K562 (cell line): ENCODE data around the gene ICAM1. TPM values are rescaled to one million over a fixed set of nuclear protein-coding genes. Genes with fewer than 3 reads are reported as not detected.
A peak's percentile ranks its signal among the peaks of the same experiment; 100 is the strongest.

Source experiments
- ATAC-seq: fragments of 200-7000 bp; cut with Tn5 transposase; 3 replicates; pipeline ENCODE4 v1.9.1; 2020; ENCODE audit warnings: moderate library complexity
- BruUV-seq: library from RNA; stranded (reverse); fragments of 400-500 nt; replicated peaks from 2 replicates; lab custom pipeline; 2021; lab: Mats Ljungman, UMichigan
- CTCF ChIA-PET: fragments of 300-600 bp; formaldehyde crosslinking; extraction: SDS; loops from one replicate; lab custom pipeline; 2021; ENCODE audit warnings: low intra/inter-chr PET ratio; lab: Yijun Ruan, JAX
- POLR2A ChIA-PET: fragments of 300-600, 350-650 bp; sonication (Branson Sonifier 250); formaldehyde crosslinking; extraction: SDS; loops from one replicate; lab custom pipeline; 2021; ENCODE audit warnings: antibody characterized with exemption, inconsistent platforms; lab: Yijun Ruan, JAX
- DNase-seq, 4 experiments: peaks; one replicate each; pipeline versions ENCODE4 v3.0.0 to v3.0.0-alpha.2; 2011 to 2018; ENCODE audit warnings: low spot score in 3 of 4, mixed read lengths in 3 of 4; ENCODE audit errors: extremely low read depth in 1 of 4
- FAIRE-seq: peaks from 2 replicates; lab custom pipeline; 2011; peaks lifted over from hg19 to GRCh38; lab: Jason Lieb, UNC
- H2AFZ ChIP-seq: 2 replicates; pipeline ENCODE4 v1.6.0; 2011; ENCODE audit warnings: low read depth, low read length, control low read depth, inconsistent platforms
- H3K27ac ChIP-seq: fragments of 200-600 bp; 3 replicates; pipeline ENCODE4 v1.8.0; 2011; ENCODE audit warnings: low read depth, mild to moderate bottlenecking, control low read depth, inconsistent platforms, low read length, moderate library complexity, mixed read lengths; ENCODE audit errors: extremely low read depth
- H3K27me3 ChIP-seq, 2 experiments: fragments of 300-600 bp in 1 of 2; 2 replicates in 1 of 2; 3 replicates in 1 of 2; pipeline versions ENCODE4 v1.6.0 to v1.8.0; 2011; ENCODE audit warnings: inconsistent platforms in 2 of 2, low read length in 2 of 2, mild to moderate bottlenecking in 1 of 2, mixed read lengths in 1 of 2, moderate library complexity in 1 of 2; ENCODE audit not compliant: control insufficient read depth in 2 of 2, insufficient read depth in 2 of 2
- H3K36me3 ChIP-seq: fragments of 300-600 bp; 3 replicates; pipeline ENCODE4 v1.8.0; 2011; ENCODE audit warnings: mild to moderate bottlenecking, low read length, inconsistent platforms; ENCODE audit not compliant: control insufficient read depth, insufficient read depth
- H3K4me1 ChIP-seq, 2 experiments: fragments of 200-600 bp in 1 of 2; replicated peaks in 1 of 2; 2 replicates in 1 of 2; 3 replicates in 1 of 2; pipeline versions ENCODE4 v1.5.1 to v1.8.0; 2011; ENCODE audit warnings: inconsistent platforms in 2 of 2, low read length in 2 of 2, mild to moderate bottlenecking in 1 of 2, mixed read lengths in 1 of 2, moderate library complexity in 1 of 2; ENCODE audit not compliant: control insufficient read depth in 2 of 2, insufficient read depth in 2 of 2
- H3K4me2 ChIP-seq: 2 replicates; pipeline ENCODE4 v1.6.1; 2011; ENCODE audit warnings: low read length, control low read depth, inconsistent platforms, mixed read lengths; ENCODE audit not compliant: insufficient read depth
- H3K4me3 ChIP-seq: fragments of 200-600 bp; sonication (generic), shearing (Covaris generic); 2 replicates; pipeline ENCODE4 v1.5.1; 2016; ENCODE audit warnings: control low read depth, inconsistent platforms
- H3K79me2 ChIP-seq: fragments of 200-600 bp; 3 replicates; pipeline ENCODE4 v1.8.0; 2011; ENCODE audit warnings: low read length, inconsistent platforms; ENCODE audit not compliant: control insufficient read depth, insufficient read depth
- H3K9ac ChIP-seq, 2 experiments: 2 replicates each; pipeline versions ENCODE4 v1.6.0 to v1.6.1; 2011; ENCODE audit warnings: low read depth in 2 of 2, low read length in 2 of 2, control low read depth in 1 of 2, inconsistent platforms in 1 of 2, mild to moderate bottlenecking in 1 of 2, mixed read lengths in 1 of 2; ENCODE audit not compliant: insufficient read depth in 1 of 2
- H3K9me1 ChIP-seq: one replicate; pipeline ENCODE4 v1.6.0; 2011; ENCODE audit warnings: inconsistent platforms, mild to moderate bottlenecking, low read length, moderate library complexity; ENCODE audit not compliant: control insufficient read depth, insufficient read depth
- H3K9me3 ChIP-seq: replicated peaks from 2 replicates; pipeline ENCODE4 v1.5.1; 2011; ENCODE audit warnings: low read depth, low read length, inconsistent platforms; ENCODE audit not compliant: control insufficient read depth, insufficient read depth
- H4K20me1 ChIP-seq: replicated peaks from 2 replicates; pipeline ENCODE4 v1.6.1; 2011; ENCODE audit warnings: low read length, inconsistent platforms, mixed read lengths; ENCODE audit not compliant: control insufficient read depth, insufficient read depth
- CREM ChIP-seq: IDR thresholded peaks from 2 replicates; pipeline ENCODE4 v1.6.1; 2014; ENCODE audit warnings: antibody characterized with exemption, low read depth
- MAFG ChIP-seq: fragments of 450-650 bp; conservative IDR thresholded peaks from 2 replicates; pipeline ENCODE4 v1.6.1; 2016; ENCODE audit warnings: missing genetic modification characterization, missing compliant biosample characterization
- POLR2B ChIP-seq: fragments of 450-650 bp; IDR thresholded peaks from 2 replicates; pipeline ENCODE4 v1.6.1; 2018; ENCODE audit warnings: low read depth; ENCODE audit not compliant: partially characterized antibody
- RFX1 ChIP-seq: fragments of 450-650 bp; IDR thresholded peaks from 2 replicates; pipeline ENCODE4 v1.6.1; 2016; ENCODE audit warnings: mild to moderate bottlenecking, moderate library complexity
- ZNF778 ChIP-seq: fragments of 450-650 bp; formaldehyde crosslinking; IDR thresholded peaks from 2 replicates; pipeline ENCODE4 v1.4.0; 2020; ENCODE audit warnings: mild to moderate bottlenecking, moderate library complexity
- WGBS: fragments of 100-300 bp; shearing (Covaris generic); methylation state at CpG from one replicate; pipeline ENCODE4 v1.1.6; 2016; ENCODE audit warnings: low coverage, mixed read lengths; ENCODE audit not compliant: insufficient coverage; ENCODE audit errors: missing lambda C conversion rate; 5-methylcytosine and 5-hydroxymethylcytosine counted together
- in situ Hi-C: fragments of 300-500 bp; cut with MboI; formaldehyde crosslinking; loops from 4 replicates; pipeline ENCODE4 v1.15.0; 2018; ENCODE audit warnings: inconsistent platforms, mixed read lengths
- intact Hi-C: fragments of 100-400 bp; cut with micrococcal nuclease; formaldehyde crosslinking; loops from 2 replicates; pipeline ENCODE4 v1.14.2; 2022
- polyA plus RNA-seq, 8 experiments: library from polyadenylated mRNA; depleted of rRNA in 4 of 8; stranded (reverse) in 5 of 8; unstranded in 3 of 8; fragments of >200 nt; fragmentation: Nextera tagmentation in 2 of 8; fragmentation: Illumina TruSeq in 1 of 8; extraction: Ambion mirVana in 2 of 8; extraction: Trizol in 1 of 8; gene quantifications; 2 replicates each; pipeline versions ENCODE4 v1.2.1 to v1.2.3, GENCODE V29; 2011 to 2014; ENCODE audit warnings: inconsistent platforms in 1 of 8, missing spikeins in 1 of 8
- total RNA-seq, 7 experiments: library from RNA; depleted of rRNA in 6 of 7; stranded (reverse); fragments of >200 nt in 6 of 7; fragmentation: Illumina TruSeq in 2 of 7; extraction: Trizol in 2 of 7; gene quantifications; 2 replicates each; pipeline versions ENCODE4 v1.2.1 to v1.2.3, GENCODE V29; 2011 to 2021; ENCODE audit warnings: low replicate concordance in 1 of 7
- TF ChIP-seq, protein P1 (sequence below): fragments of 200-800 bp; sonication (Bioruptor generic); IDR thresholded peaks from 2 replicates; pipeline ENCODE4 v1.6.1; 2017; ENCODE audit warnings: missing genetic modification characterization, missing compliant biosample characterization

The ICAM1 gene
- total and polyA plus RNA-seq, 9 of the 15 experiments (the other 6 are each of a cell fraction or from before 2014, with no cell fraction given), result 2.3 to 24.4 (median 13.4) TPM

DNA sequence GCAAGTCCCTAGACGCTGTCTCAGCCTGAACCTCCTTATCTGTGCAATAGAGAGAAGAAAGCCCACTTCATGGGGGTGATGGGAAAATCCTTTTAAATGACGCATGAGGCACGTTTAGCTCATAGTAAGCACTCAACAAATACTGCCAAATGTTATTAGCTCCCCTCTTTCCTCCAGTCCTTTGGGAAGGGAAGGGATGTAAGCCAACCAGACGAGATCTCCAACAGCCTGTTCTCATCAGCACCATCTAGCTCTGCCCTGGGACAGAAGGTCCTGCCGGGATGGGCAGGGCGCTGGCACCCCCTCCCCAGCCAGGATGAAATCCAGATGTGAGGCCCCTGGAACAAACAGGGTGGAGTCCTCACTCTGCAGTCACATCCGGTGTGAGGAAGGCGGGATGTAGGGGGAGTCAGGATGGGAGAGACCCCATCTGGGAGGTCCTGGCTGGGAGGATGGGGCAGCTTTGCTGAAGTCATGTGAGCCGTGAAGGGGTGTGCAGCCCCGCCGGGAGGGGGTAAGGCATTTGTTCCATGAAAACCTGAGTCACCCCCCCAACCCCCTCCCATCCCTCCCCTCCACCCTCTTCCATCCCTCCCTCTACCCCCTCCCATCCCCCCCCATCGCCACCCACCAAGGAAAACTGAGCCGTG lies 44.4 kb upstream of the ICAM1 start:
- no peak overlapping the region for H3K27ac ChIP-seq
- peaks cover 11% of the 10 kb centered on the region; the same call in 1 of the 3 replicates for H3K36me3 ChIP-seq
- no peak overlapping the region for H2AFZ ChIP-seq
- DNase-seq (peak in 2 of 4 experiments; percentile 29 to 31), FAIRE-seq (no peak), ATAC-seq (no peak)
- no peak overlapping the region for H3K4me2 ChIP-seq
- no peak overlapping the region; a peak in 1 of 4 replicates for H3K9ac ChIP-seq
- intact Hi-C loops, result no loop called here
- CTCF ChIA-PET, result interaction anchor here (0.6 kb wide), 1 partner anchor 225 kb away, joined by 3 read pairs; no protein-coding TSS in a partner anchor
- no peaks in the 10 kb centered on the region for H3K9me1 ChIP-seq
- POLR2A ChIA-PET, result interaction anchor here (0.6 kb wide), 2 partner anchors 25 to 146 kb away, joined by 3 read pairs; no protein-coding TSS in a partner anchor
- H3K4me1 ChIP-seq, result peaks cover 19 to 40% of the 10 kb centered on the region in 2 experiments; a peak in 4 of 5 replicates
- H3K4me3 ChIP-seq, result no peak overlapping the region
- 39% methylated on average over 7 of the region's 13 CpGs for WGBS
- H4K20me1 ChIP-seq, result 0 out of 2 replicates have a peak, but pooled peaks cover 4% of the 10 kb centered on the region
- no TSS peak for BruUV-seq
- no peaks in the 10 kb centered on the region for H3K27me3 ChIP-seq
- in situ Hi-C loops, result no loop called here
- H3K79me2 ChIP-seq, result peaks cover 17% of the 10 kb centered on the region
- no peaks in the 10 kb centered on the region for H3K9me3 ChIP-seq
- TF ChIP-seq CREM, result no peak
- TF ChIP-seq ZNF778, result no peak
- no peak for TF ChIP-seq RFX1
- TF ChIP-seq, protein P1, sequence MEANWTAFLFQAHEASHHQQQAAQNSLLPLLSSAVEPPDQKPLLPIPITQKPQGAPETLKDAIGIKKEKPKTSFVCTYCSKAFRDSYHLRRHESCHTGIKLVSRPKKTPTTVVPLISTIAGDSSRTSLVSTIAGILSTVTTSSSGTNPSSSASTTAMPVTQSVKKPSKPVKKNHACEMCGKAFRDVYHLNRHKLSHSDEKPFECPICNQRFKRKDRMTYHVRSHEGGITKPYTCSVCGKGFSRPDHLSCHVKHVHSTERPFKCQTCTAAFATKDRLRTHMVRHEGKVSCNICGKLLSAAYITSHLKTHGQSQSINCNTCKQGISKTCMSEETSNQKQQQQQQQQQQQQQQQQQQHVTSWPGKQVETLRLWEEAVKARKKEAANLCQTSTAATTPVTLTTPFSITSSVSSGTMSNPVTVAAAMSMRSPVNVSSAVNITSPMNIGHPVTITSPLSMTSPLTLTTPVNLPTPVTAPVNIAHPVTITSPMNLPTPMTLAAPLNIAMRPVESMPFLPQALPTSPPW (CRISPR knock-in tag), result peak; percentile 25; the same call in 1 of the 2 replicates
- no peak for TF ChIP-seq POLR2B
- no peak for TF ChIP-seq MAFG (tag)
